ENCODE data around the gene GABRG3.

DNA sequence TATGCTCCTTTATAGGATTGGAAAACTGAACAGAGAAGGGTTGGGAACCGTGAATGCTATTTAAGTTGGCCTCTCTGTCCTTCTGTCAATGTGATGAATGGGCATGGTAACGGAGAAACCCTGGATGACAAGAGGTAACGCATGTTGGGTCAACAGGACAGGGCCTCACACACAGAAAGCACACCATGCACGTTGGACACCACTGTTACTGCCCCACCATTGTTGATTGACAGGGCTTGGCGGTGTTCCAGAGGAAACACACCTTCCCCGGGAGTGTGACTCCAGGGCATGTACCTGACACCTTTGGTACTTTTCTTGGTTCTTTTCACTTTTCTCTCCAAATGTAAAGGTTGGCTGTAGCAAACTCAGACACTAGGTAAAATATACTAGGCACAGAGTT, 579.7 kb downstream of the GABRG3 start:
- TF ChIP-seq CREB1 (CRISPR knock-in tag; IDR thresholded peaks at IDR 0.05; ENCODE audit: low read depth) (no peak), STAT1 (IDR thresholded peaks at IDR 0.05; ENCODE audit: unreplicated experiment) (no peak), ZNF114 (CRISPR knock-in tag; IDR thresholded peaks at IDR 0.05) (no peak)
- TF ChIP-seq, protein P1, sequence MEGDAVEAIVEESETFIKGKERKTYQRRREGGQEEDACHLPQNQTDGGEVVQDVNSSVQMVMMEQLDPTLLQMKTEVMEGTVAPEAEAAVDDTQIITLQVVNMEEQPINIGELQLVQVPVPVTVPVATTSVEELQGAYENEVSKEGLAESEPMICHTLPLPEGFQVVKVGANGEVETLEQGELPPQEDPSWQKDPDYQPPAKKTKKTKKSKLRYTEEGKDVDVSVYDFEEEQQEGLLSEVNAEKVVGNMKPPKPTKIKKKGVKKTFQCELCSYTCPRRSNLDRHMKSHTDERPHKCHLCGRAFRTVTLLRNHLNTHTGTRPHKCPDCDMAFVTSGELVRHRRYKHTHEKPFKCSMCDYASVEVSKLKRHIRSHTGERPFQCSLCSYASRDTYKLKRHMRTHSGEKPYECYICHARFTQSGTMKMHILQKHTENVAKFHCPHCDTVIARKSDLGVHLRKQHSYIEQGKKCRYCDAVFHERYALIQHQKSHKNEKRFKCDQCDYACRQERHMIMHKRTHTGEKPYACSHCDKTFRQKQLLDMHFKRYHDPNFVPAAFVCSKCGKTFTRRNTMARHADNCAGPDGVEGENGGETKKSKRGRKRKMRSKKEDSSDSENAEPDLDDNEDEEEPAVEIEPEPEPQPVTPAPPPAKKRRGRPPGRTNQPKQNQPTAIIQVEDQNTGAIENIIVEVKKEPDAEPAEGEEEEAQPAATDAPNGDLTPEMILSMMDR (conservative IDR thresholded peaks at IDR 0.05; ENCODE audit: low read depth in 2 of 2), result no peak
- TF ChIP-seq, protein P2, sequence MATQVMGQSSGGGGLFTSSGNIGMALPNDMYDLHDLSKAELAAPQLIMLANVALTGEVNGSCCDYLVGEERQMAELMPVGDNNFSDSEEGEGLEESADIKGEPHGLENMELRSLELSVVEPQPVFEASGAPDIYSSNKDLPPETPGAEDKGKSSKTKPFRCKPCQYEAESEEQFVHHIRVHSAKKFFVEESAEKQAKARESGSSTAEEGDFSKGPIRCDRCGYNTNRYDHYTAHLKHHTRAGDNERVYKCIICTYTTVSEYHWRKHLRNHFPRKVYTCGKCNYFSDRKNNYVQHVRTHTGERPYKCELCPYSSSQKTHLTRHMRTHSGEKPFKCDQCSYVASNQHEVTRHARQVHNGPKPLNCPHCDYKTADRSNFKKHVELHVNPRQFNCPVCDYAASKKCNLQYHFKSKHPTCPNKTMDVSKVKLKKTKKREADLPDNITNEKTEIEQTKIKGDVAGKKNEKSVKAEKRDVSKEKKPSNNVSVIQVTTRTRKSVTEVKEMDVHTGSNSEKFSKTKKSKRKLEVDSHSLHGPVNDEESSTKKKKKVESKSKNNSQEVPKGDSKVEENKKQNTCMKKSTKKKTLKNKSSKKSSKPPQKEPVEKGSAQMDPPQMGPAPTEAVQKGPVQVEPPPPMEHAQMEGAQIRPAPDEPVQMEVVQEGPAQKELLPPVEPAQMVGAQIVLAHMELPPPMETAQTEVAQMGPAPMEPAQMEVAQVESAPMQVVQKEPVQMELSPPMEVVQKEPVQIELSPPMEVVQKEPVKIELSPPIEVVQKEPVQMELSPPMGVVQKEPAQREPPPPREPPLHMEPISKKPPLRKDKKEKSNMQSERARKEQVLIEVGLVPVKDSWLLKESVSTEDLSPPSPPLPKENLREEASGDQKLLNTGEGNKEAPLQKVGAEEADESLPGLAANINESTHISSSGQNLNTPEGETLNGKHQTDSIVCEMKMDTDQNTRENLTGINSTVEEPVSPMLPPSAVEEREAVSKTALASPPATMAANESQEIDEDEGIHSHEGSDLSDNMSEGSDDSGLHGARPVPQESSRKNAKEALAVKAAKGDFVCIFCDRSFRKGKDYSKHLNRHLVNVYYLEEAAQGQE (IDR thresholded peaks at IDR 0.05; ENCODE audit: unreplicated experiment), result no peak

Data from GM23338 (cell line).